NCI-H2107 treated with DMSO at 0.1 percent for 48 hours (cell line): Measurements from ENCODE around the gene RFTN1.

Experiments used
- DNase-seq: peaks from one replicate; lab custom pipeline; 2025; ENCODE audit not compliant: unreplicated experiment; lab: John Stamatoyannopoulos, UW

Gene RFTN1

GRCh38 chr3:16468002-16468335 lies 45.5 kb downstream of the RFTN1 start:
- no peak for DNase-seq

- no peak for DNase-seq
These were observed 46.1 kb downstream of the RFTN1 start for GRCh38 chr3:16467393-16467792.

GRCh38 chr3:16466822-16467221 lies 46.7 kb downstream of the RFTN1 start:
- DNase-seq = no peak

GRCh38 chr3:16464511-16465148 lies 48.9 kb downstream of the RFTN1 start:
- no peak for DNase-seq

GRCh38 chr3:16463914-16464313 lies 49.6 kb downstream of the RFTN1 start:
- no peak for DNase-seq

GRCh38 chr3:16463119-16463518 lies 50.4 kb downstream of the RFTN1 start:
- DNase-seq = no peak

GRCh38 chr3:16462679-16463078 lies 50.8 kb downstream of the RFTN1 start:
- DNase-seq = no peak

- peak; percentile 46 for DNase-seq
These were observed 51.8 kb downstream of the RFTN1 start for GRCh38 chr3:16461463-16462245.

- DNase-seq = peak; percentile 10
These were observed 52.6 kb downstream of the RFTN1 start for GRCh38 chr3:16460886-16461285.

GRCh38 chr3:16460273-16460672 lies 53.2 kb downstream of the RFTN1 start:
- DNase-seq = no peak

- no peak for DNase-seq
These were observed 56.6 kb downstream of the RFTN1 start for GRCh38 chr3:16456784-16457415.

- no peak for DNase-seq
These were observed 57.5 kb downstream of the RFTN1 start for GRCh38 chr3:16455966-16456365.

GRCh38 chr3:16455001-16455400 lies 58.5 kb downstream of the RFTN1 start:
- no peak for DNase-seq

- DNase-seq = no peak
These were observed 61.2 kb downstream of the RFTN1 start for GRCh38 chr3:16452261-16452660.

- no peak for DNase-seq
These were observed 64.1 kb downstream of the RFTN1 start for GRCh38 chr3:16449369-16449768.

GRCh38 chr3:16448639-16449070 lies 64.8 kb downstream of the RFTN1 start:
- DNase-seq = no peak

GRCh38 chr3:16447135-16447534 lies 66.4 kb downstream of the RFTN1 start:
- no peak for DNase-seq

GRCh38 chr3:16444344-16444743 lies 69.2 kb downstream of the RFTN1 start:
- DNase-seq = no peak

GRCh38 chr3:16442730-16443129 lies 70.8 kb downstream of the RFTN1 start:
- no peak for DNase-seq

GRCh38 chr3:16441371-16441875 lies 72.1 kb downstream of the RFTN1 start:
- peak; percentile 60 for DNase-seq

- DNase-seq = no peak
These were observed 73.4 kb downstream of the RFTN1 start for GRCh38 chr3:16439848-16440708.
